Stomach (tissue), 19 donors: ENCODE results near the gene CD99L2. TPM values are rescaled to one million over a fixed set of nuclear protein-coding genes. Genes with fewer than 3 reads are reported as not detected.

Experiments used
- DNase-seq, 2 donors: peaks; one replicate each; pipeline versions ENCODE4 v3.0.0 to v3.0.0-alpha.2; 2013 to 2019
- H3K27ac ChIP-seq, 5 donors: fragments of 200-600 bp in 4 of 5; sonication (generic) in 4 of 5; one replicate each; pipeline ENCODE4 v1.5.1; 2013 to 2019; ENCODE audit warnings: mild to moderate bottlenecking in 1 of 5, moderate library complexity in 1 of 5
- H3K27me3 ChIP-seq, 3 donors: fragments of 200-600 bp; sonication (generic); one replicate each; pipeline ENCODE4 v1.5.1; 2017 to 2019; ENCODE audit warnings: mixed run types in 1 of 3
- H3K36me3 ChIP-seq, 4 donors: fragments of 200-600 bp; sonication (generic); 1 replicate in 3 of 4; 2 replicates in 1 of 4; pipeline ENCODE4 v1.5.1; 2016 to 2019
- H3K4me1 ChIP-seq, 4 donors: fragments of 200-600 bp; sonication (generic); one replicate each; pipeline ENCODE4 v1.5.1; 2016 to 2019
- H3K4me3 ChIP-seq, 4 donors: fragments of 200-600 bp; sonication (generic) in 3 of 4; one replicate each; pipeline ENCODE4 v1.5.1; 2016 to 2019; ENCODE audit warnings: mild to moderate bottlenecking in 1 of 4
- H3K9me3 ChIP-seq, 4 donors: fragments of 200-600 bp; sonication (generic); one replicate each; pipeline ENCODE4 v1.5.1; 2016 to 2019
- CTCF ChIP-seq, 7 experiments: fragments of 450-650 bp in 4 of 7; fragments of 200-600 bp in 3 of 7; sonication (generic) in 3 of 7; IDR thresholded peaks; one replicate each; pipeline ENCODE4 v1.5.1; 2016 to 2019; ENCODE audit warnings: antibody characterized with exemption in 7 of 7, control low read depth in 2 of 7, mild to moderate bottlenecking in 1 of 7
- EP300 ChIP-seq: sonication (generic); formaldehyde crosslinking; IDR thresholded peaks from one replicate; pipeline ENCODE4 v1.6.1; 2017; ENCODE audit warnings: antibody characterized with exemption
- POLR2A ChIP-seq, 4 donors: fragments of 450-650 bp; IDR thresholded peaks; one replicate each; pipeline ENCODE4 v1.6.1; 2016; ENCODE audit warnings: antibody characterized with exemption in 4 of 4, control low read depth in 2 of 4, mild to moderate bottlenecking in 1 of 4, moderate library complexity in 1 of 4
- POLR2AphosphoS5 ChIP-seq, 3 donors: sonication (generic); formaldehyde crosslinking; IDR thresholded peaks; one replicate each; pipeline ENCODE4 v1.6.1; 2016; ENCODE audit warnings: antibody characterized with exemption in 3 of 3
- WGBS, 5 donors: extraction: QIAGEN DNeasy Blood & Tissue Kit in 3 of 5; methylation state at CpG; one replicate each; pipeline versions ENCODE4 v1.1.5 to v1.1.7; 2013 to 2018; 5-methylcytosine and 5-hydroxymethylcytosine counted together
- intact Hi-C: fragments of 100-400 bp; cut with DNase I; formaldehyde crosslinking; loops from one replicate; pipeline ENCODE4 v1.15.1; 2023; ENCODE audit warnings: low total_unique reads
- long read RNA-seq, 10 donors: transcript quantifications; one replicate each; lab custom pipeline, GENCODE V29; 2026
- polyA plus RNA-seq, 3 donors: library from polyadenylated mRNA; stranded (reverse); fragments of 200-250 nt; gene quantifications; one replicate each; pipeline ENCODE4 v1.2.3, GENCODE V29; 2013
- total RNA-seq, 5 donors: library from RNA; depleted of rRNA; stranded (reverse); fragments of >200 nt; gene quantifications; one replicate each; pipeline versions ENCODE4 v1.1.0 to v1.2.3, GENCODE V29; 2014 to 2016
- donor health status: healthy with polysubstance abuse.
- donor health status: Bipolar disorder and iron deficiency.
- donor health status: healthy.

Gene CD99L2
- 10 to 100 TPM in 4 of 5 donors, 1 to 10 TPM in 1; 3.5 to 40.6 (median 21.4) TPM for total RNA-seq
- polyA plus RNA-seq = 10 to 100 TPM in 1 of 3 donors, 1 to 10 TPM in 2; 7.0 to 10.1 (median 7.3) TPM
- long read RNA-seq, donor 1 = 0 reads
- long read RNA-seq, donor 2, partial matches to known transcripts = 0 of 3 reads
- long read RNA-seq, donor 2, other reads (novel, unspliced or antisense) = 0 of 3 reads
- long read RNA-seq, donor 3, partial matches to known transcripts = 0 of 2 reads
- long read RNA-seq, donor 3, other reads (novel, unspliced or antisense) = 0 of 2 reads
- long read RNA-seq, donor 4 = 0 reads
- long read RNA-seq, donor 5, partial matches to known transcripts = 0 of 2 reads
- long read RNA-seq, donor 5, other reads (novel, unspliced or antisense) = 0 of 2 reads
- long read RNA-seq, donor 6, partial matches to known transcripts = 0 of 2 reads
- long read RNA-seq, donor 6, other reads (novel, unspliced or antisense) = 0 of 2 reads
- long read RNA-seq, donor 7, partial matches to known transcripts = 0 of 3 reads
- long read RNA-seq, donor 7, other reads (novel, unspliced or antisense) = 0 of 3 reads
- long read RNA-seq, donor 8 = 0 reads
- long read RNA-seq, donor 9, partial matches to known transcripts = 0 of 1 reads
- long read RNA-seq, donor 9, other reads (novel, unspliced or antisense) = 0 of 1 reads
- long read RNA-seq, donor 10, partial matches to known transcripts = 0 of 1 reads
- long read RNA-seq, donor 10, other reads (novel, unspliced or antisense) = 0 of 1 reads

- peak; percentile 92 to 96 for DNase-seq
- Histone ChIP-seq H3K4me3 (peak within 1 kb of the TSS; percentile 59 to 71 (median 65)), H3K4me1 (peaks cover 0 to 8% (median 3%) of the 10 kb centered on the region in 4 donors), H3K36me3 (no peaks in the 10 kb centered on the region), H3K27ac (peak within 1 kb of the TSS; percentile 62 to 86 (median 72)), H3K9me3 (no peaks in the 10 kb centered on the region), H3K27me3 (no peaks in the 10 kb centered on the region)
- WGBS, 5 donors = 1 to 51% (median 16%) methylated on average over 10 to 81 of the region's 95 CpGs; no CpG with 5 or more reads in 1 of the 5 donors
- intact Hi-C loops = no loop called here
- peak in 1 of 3 donors; percentile 20 for TF ChIP-seq POLR2AphosphoS5 (IDR thresholded peaks at IDR 0.05)
- no peak for TF ChIP-seq POLR2A (IDR thresholded peaks at IDR 0.05)
Observed at GRCh38 chrX:150898343-150899190, at the start of gene CD99L2. Gene CD99L2 (minus strand): TSS chrX:150898668. CDS start chrX:150898588, 80 bp downstream.

- no peak for DNase-seq
- H3K36me3 ChIP-seq = no peaks in the 10 kb centered on the region
- no peak overlapping the region for H3K4me3 ChIP-seq
- no peaks in the 10 kb centered on the region for H3K27me3 ChIP-seq
- no peaks in the 10 kb centered on the region for H3K4me1 ChIP-seq
- no peaks in the 10 kb centered on the region for H3K9me3 ChIP-seq
- intact Hi-C loops = no loop called here
- TF ChIP-seq CTCF (IDR thresholded peaks at IDR 0.05) (no peak), POLR2A (IDR thresholded peaks at IDR 0.05) (no peak)
- H3K27ac ChIP-seq = no peak overlapping the region
- WGBS, 5 donors = 61 to 77% (median 67%) methylated on average over 3 of the region's 3 CpGs
Observed at GRCh38 chrX:150944233-150944632, 45.8 kb upstream of the CD99L2 start.

GRCh38 chrX:150942942-150943594, 44.6 kb upstream of the CD99L2 start:
- no peaks in the 10 kb centered on the region for H3K36me3 ChIP-seq
- no peak for TF ChIP-seq EP300
- TF ChIP-seq CTCF (IDR thresholded peaks at IDR 0.05) = no peak
- TF ChIP-seq POLR2AphosphoS5 (IDR thresholded peaks at IDR 0.05) = no peak
- TF ChIP-seq POLR2A (IDR thresholded peaks at IDR 0.05) = no peak
- WGBS, 5 donors = 64 to 71% (median 68%) methylated on average over 8 to 9 of the region's 9 CpGs
- H3K27ac ChIP-seq = no peak overlapping the region
- no peak overlapping the region for H3K4me3 ChIP-seq
- DNase-seq = peak in 1 of 2 donors; percentile 18
- H3K27me3 ChIP-seq = no peaks in the 10 kb centered on the region
- no peaks in the 10 kb centered on the region for H3K4me1 ChIP-seq
- intact Hi-C loops = no loop called here
- no peaks in the 10 kb centered on the region for H3K9me3 ChIP-seq

- 37 to 47% (median 43%) methylated on average over 2 of the region's 2 CpGs for WGBS, 5 donors
- no peak overlapping the region for H3K4me3 ChIP-seq
- no peak for DNase-seq
- intact Hi-C loops = no loop called here
- H3K27ac ChIP-seq = no peak overlapping the region
- H3K27me3 ChIP-seq = no peaks in the 10 kb centered on the region
- H3K4me1 ChIP-seq = no peaks in the 10 kb centered on the region
- H3K36me3 ChIP-seq = no peaks in the 10 kb centered on the region
- peaks cover 0 to 13% (median 4%) of the 10 kb centered on the region in 4 donors for H3K9me3 ChIP-seq
- TF ChIP-seq EP300 = no peak
- no peak for TF ChIP-seq POLR2AphosphoS5 (IDR thresholded peaks at IDR 0.05)
- no peak for TF ChIP-seq POLR2A (IDR thresholded peaks at IDR 0.05)
- TF ChIP-seq CTCF (IDR thresholded peaks at IDR 0.05) = no peak
Observed at GRCh38 chrX:150941580-150941979, 43.1 kb upstream of the CD99L2 start.
